Ishikawa (cell line): ENCODE data around the gene CPE.

ENCODE experiments used
- CEBPB ChIP-seq: IDR thresholded peaks from 2 replicates; pipeline ENCODE4 v1.6.1; 2012
- CREB1 ChIP-seq: IDR thresholded peaks from 2 replicates; pipeline ENCODE4 v1.6.1; 2012; ENCODE audit warnings: low read depth
- EGR1 ChIP-seq: IDR thresholded peaks from 2 replicates; pipeline ENCODE4 v1.6.1; 2012
- EP300 ChIP-seq: IDR thresholded peaks from 2 replicates; pipeline ENCODE4 v1.6.1; 2012; ENCODE audit warnings: borderline replicate concordance
- FOXM1 ChIP-seq: IDR thresholded peaks from 2 replicates; pipeline ENCODE4 v1.6.1; 2012; ENCODE audit warnings: low read depth, borderline replicate concordance
- MAX ChIP-seq: IDR thresholded peaks from 2 replicates; pipeline ENCODE4 v1.6.1; 2012
- NFIC ChIP-seq: IDR thresholded peaks from 2 replicates; pipeline ENCODE4 v1.6.1; 2012
- RAD21 ChIP-seq: IDR thresholded peaks from 2 replicates; pipeline ENCODE4 v1.6.1; 2012; ENCODE audit warnings: low read depth
- REST ChIP-seq: IDR thresholded peaks from 2 replicates; pipeline ENCODE4 v1.6.1; 2012; ENCODE audit warnings: low read depth, mild to moderate bottlenecking
- TAF1 ChIP-seq: IDR thresholded peaks from 2 replicates; pipeline ENCODE4 v1.6.1; 2012; ENCODE audit warnings: low read depth, mild to moderate bottlenecking
- TCF12 ChIP-seq: IDR thresholded peaks from 2 replicates; pipeline ENCODE4 v1.6.1; 2012; ENCODE audit warnings: low read depth
- TEAD4 ChIP-seq: IDR thresholded peaks from 2 replicates; pipeline ENCODE4 v1.6.1; 2012
- USF1 ChIP-seq: IDR thresholded peaks from 2 replicates; pipeline ENCODE4 v1.6.1; 2012
- YY1 ChIP-seq: IDR thresholded peaks from 2 replicates; pipeline ENCODE4 v1.6.1; 2012; ENCODE audit warnings: low read depth
- ZBTB7A ChIP-seq: IDR thresholded peaks from 2 replicates; pipeline ENCODE4 v1.6.1; 2012; ENCODE audit warnings: low read depth

CPE gene

GRCh38 chr4:165449333-165449732 lies 70.5 kb downstream of the CPE start:
- TF ChIP-seq NFIC (no peak), REST (no peak), CEBPB (no peak), FOXM1 (no peak), YY1 (no peak)

GRCh38 chr4:165450871-165451270 lies 72.1 kb downstream of the CPE start:
- TF ChIP-seq TCF12 (no peak), RAD21 (no peak), REST (no peak), NFIC (no peak), USF1 (no peak), TAF1 (no peak), EGR1 (no peak), FOXM1 (no peak), TEAD4 (no peak), MAX (no peak), ZBTB7A (no peak), EP300 (no peak), CEBPB (no peak), YY1 (no peak), CREB1 (no peak)

GRCh38 chr4:165454426-165454825 lies 75.6 kb downstream of the CPE start:
- TF ChIP-seq CEBPB (no peak), TEAD4 (no peak), RAD21 (no peak), FOXM1 (no peak), TAF1 (no peak), CREB1 (no peak), YY1 (no peak), MAX (no peak), USF1 (no peak), NFIC (no peak), TCF12 (no peak), EGR1 (no peak), ZBTB7A (no peak), EP300 (no peak), REST (no peak)

- TF ChIP-seq NFIC (no peak), TCF12 (no peak), TAF1 (no peak), MAX (no peak), CREB1 (no peak), EGR1 (no peak), RAD21 (no peak), EP300 (no peak), YY1 (no peak), FOXM1 (no peak), CEBPB (no peak), TEAD4 (no peak), REST (no peak), USF1 (no peak), ZBTB7A (no peak)
These were observed 79.0 kb downstream of the CPE start for GRCh38 chr4:165457793-165458192.
